Measurements from ENCODE around the gene NCOA4.

Gene NCOA4

GRCh38 chr10:46030091-46030937 is at the start of gene NCOA4:
NCOA4 (minus strand) TSS chr10:46030623; CDS start chr10:46016680, 13,943 bp downstream.
- Mint-ChIP-seq H3K27ac (peak within 1 kb of the TSS; percentile 92), H3K4me3 (peak within 1 kb of the TSS; percentile 95), H3K27me3 (peaks cover 4% of the 10 kb centered on the region), H3K9me3 (no peaks in the 10 kb centered on the region), H3K4me1 (peaks cover 55% of the 10 kb centered on the region), H3K36me3 (peaks cover 17% of the 10 kb centered on the region)
- DNase-seq: peak; percentile 98
- CTCF ChIA-PET: interaction anchor here (1.4 to 3.0 kb wide), 5 partner anchors 12 to 780 kb away, joined by 4 to 19 read pairs (median 7); no protein-coding TSS in a partner anchor

GRCh38 chr10:46079831-46080585 is 49.6 kb upstream of the NCOA4 start:
- Mint-ChIP-seq H3K4me1 (peaks cover 13% of the 10 kb centered on the region), H3K27ac (no peak overlapping the region), H3K4me3 (no peak overlapping the region), H3K36me3 (no peaks in the 10 kb centered on the region), H3K27me3 (peaks cover 13% of the 10 kb centered on the region), H3K9me3 (no peaks in the 10 kb centered on the region)
- CTCF ChIA-PET: no interaction called here
- no peak for DNase-seq

- no peak for DNase-seq
- Mint-ChIP-seq H3K4me1 (peaks cover 13% of the 10 kb centered on the region), H3K4me3 (no peak overlapping the region), H3K27me3 (peaks cover 11% of the 10 kb centered on the region), H3K27ac (no peak overlapping the region), H3K36me3 (no peaks in the 10 kb centered on the region), H3K9me3 (no peaks in the 10 kb centered on the region)
- CTCF ChIA-PET: interaction anchor here (1.0 kb wide), 1 partner anchor 18 kb away, joined by 3 read pairs; no protein-coding TSS in a partner anchor
Measured at GRCh38 chr10:46077731-46078413, 47.4 kb upstream of the NCOA4 start.

- Mint-ChIP-seq H3K9me3 (no peaks in the 10 kb centered on the region), H3K27ac (no peak overlapping the region), H3K4me1 (peaks cover 13% of the 10 kb centered on the region), H3K36me3 (no peaks in the 10 kb centered on the region), H3K4me3 (no peak overlapping the region), H3K27me3 (peaks cover 6% of the 10 kb centered on the region)
- CTCF ChIA-PET: interaction anchor here (1.0 kb wide), 1 partner anchor 18 kb away, joined by 3 read pairs; no protein-coding TSS in a partner anchor
- no peak for DNase-seq
Measured at GRCh38 chr10:46077141-46077554, 46.7 kb upstream of the NCOA4 start.

GRCh38 chr10:46075869-46076268 is 45.4 kb upstream of the NCOA4 start:
- Mint-ChIP-seq H3K27ac (no peak overlapping the region), H3K4me1 (peaks cover 13% of the 10 kb centered on the region), H3K36me3 (no peaks in the 10 kb centered on the region), H3K9me3 (no peaks in the 10 kb centered on the region), H3K27me3 (peaks cover 6% of the 10 kb centered on the region), H3K4me3 (no peak overlapping the region)
- CTCF ChIA-PET: no interaction called here
- DNase-seq: no peak

- Mint-ChIP-seq H3K27me3 (peaks cover 12% of the 10 kb centered on the region), H3K9me3 (no peaks in the 10 kb centered on the region), H3K27ac (no peak overlapping the region), H3K4me3 (no peak overlapping the region), H3K36me3 (no peaks in the 10 kb centered on the region), H3K4me1 (peaks cover 18% of the 10 kb centered on the region)
- CTCF ChIA-PET: no interaction called here
- DNase-seq: no peak
Measured at GRCh38 chr10:46074196-46074946, 43.9 kb upstream of the NCOA4 start.

- H3K27ac Mint-ChIP-seq: no peak overlapping the region
- H3K4me3 Mint-ChIP-seq: no peak overlapping the region
- peaks cover 6% of the 10 kb centered on the region for H3K27me3 Mint-ChIP-seq
- no peak for DNase-seq
- no peaks in the 10 kb centered on the region for H3K9me3 Mint-ChIP-seq
- CTCF ChIA-PET: no interaction called here
- H3K36me3 Mint-ChIP-seq: no peaks in the 10 kb centered on the region
- peaks cover 18% of the 10 kb centered on the region for H3K4me1 Mint-ChIP-seq
Measured at GRCh38 chr10:46073564-46073963, 43.1 kb upstream of the NCOA4 start.

- Mint-ChIP-seq H3K27me3 (peaks cover 8% of the 10 kb centered on the region), H3K36me3 (no peaks in the 10 kb centered on the region), H3K4me3 (no peak overlapping the region), H3K4me1 (peaks cover 5% of the 10 kb centered on the region), H3K9me3 (no peaks in the 10 kb centered on the region), H3K27ac (no peak overlapping the region)
- CTCF ChIA-PET: no interaction called here
- no peak for DNase-seq
Measured at GRCh38 chr10:46070749-46071148, 40.3 kb upstream of the NCOA4 start.

- CTCF ChIA-PET: no interaction called here
- H3K27me3 Mint-ChIP-seq: peaks cover 12% of the 10 kb centered on the region
- H3K4me1 Mint-ChIP-seq: peaks cover 5% of the 10 kb centered on the region
- H3K4me3 Mint-ChIP-seq: no peak overlapping the region
- H3K27ac Mint-ChIP-seq: no peak overlapping the region
- H3K36me3 Mint-ChIP-seq: no peaks in the 10 kb centered on the region
- H3K9me3 Mint-ChIP-seq: no peaks in the 10 kb centered on the region
- DNase-seq: no peak
Measured at GRCh38 chr10:46069771-46070463, 39.5 kb upstream of the NCOA4 start.

GRCh38 chr10:46068905-46069304 is 38.5 kb upstream of the NCOA4 start:
- Mint-ChIP-seq H3K4me3 (no peak overlapping the region), H3K27me3 (peaks cover 12% of the 10 kb centered on the region), H3K36me3 (no peaks in the 10 kb centered on the region), H3K9me3 (no peaks in the 10 kb centered on the region), H3K27ac (no peak overlapping the region), H3K4me1 (peaks cover 5% of the 10 kb centered on the region)
- DNase-seq: no peak
- CTCF ChIA-PET: no interaction called here

- CTCF ChIA-PET: no interaction called here
- peaks cover 15% of the 10 kb centered on the region for H3K27me3 Mint-ChIP-seq
- no peak overlapping the region for H3K27ac Mint-ChIP-seq
- H3K4me3 Mint-ChIP-seq: no peak overlapping the region
- H3K9me3 Mint-ChIP-seq: no peaks in the 10 kb centered on the region
- peaks cover 5% of the 10 kb centered on the region for H3K4me1 Mint-ChIP-seq
- no peak for DNase-seq
- no peaks in the 10 kb centered on the region for H3K36me3 Mint-ChIP-seq
Measured at GRCh38 chr10:46068117-46068516, 37.7 kb upstream of the NCOA4 start.

- Mint-ChIP-seq H3K4me3 (no peak overlapping the region), H3K36me3 (no peaks in the 10 kb centered on the region), H3K27ac (no peak overlapping the region), H3K4me1 (no peaks in the 10 kb centered on the region), H3K9me3 (no peaks in the 10 kb centered on the region), H3K27me3 (peaks cover 20% of the 10 kb centered on the region)
- DNase-seq: no peak
- CTCF ChIA-PET: no interaction called here
Measured at GRCh38 chr10:46064269-46064817, 33.9 kb upstream of the NCOA4 start.

- H3K4me3 Mint-ChIP-seq: no peak overlapping the region
- peaks cover 20% of the 10 kb centered on the region for H3K27me3 Mint-ChIP-seq
- H3K9me3 Mint-ChIP-seq: no peaks in the 10 kb centered on the region
- H3K27ac Mint-ChIP-seq: no peak overlapping the region
- no peaks in the 10 kb centered on the region for H3K36me3 Mint-ChIP-seq
- H3K4me1 Mint-ChIP-seq: no peaks in the 10 kb centered on the region
- CTCF ChIA-PET: no interaction called here
- no peak for DNase-seq
Measured at GRCh38 chr10:46062723-46063428, 32.5 kb upstream of the NCOA4 start.

All from activated naive CD4-positive, alpha-beta T cell treated with anti-CD3 and anti-CD28 coated beads, Interleukin-2, amount 10 ng/mL, durations not matched to agents 7 days and 5 days (primary cell).